ENCODE data around the gene CROCC2. TPM values are rescaled to one million over a fixed set of nuclear protein-coding genes. Genes with fewer than 3 reads are reported as not detected.
A peak's percentile ranks its signal among the peaks of the same experiment; 100 is the strongest.

The CROCC2 gene
- total RNA-seq, 1 donor from 2014 or later: 2.9 TPM

DNA sequence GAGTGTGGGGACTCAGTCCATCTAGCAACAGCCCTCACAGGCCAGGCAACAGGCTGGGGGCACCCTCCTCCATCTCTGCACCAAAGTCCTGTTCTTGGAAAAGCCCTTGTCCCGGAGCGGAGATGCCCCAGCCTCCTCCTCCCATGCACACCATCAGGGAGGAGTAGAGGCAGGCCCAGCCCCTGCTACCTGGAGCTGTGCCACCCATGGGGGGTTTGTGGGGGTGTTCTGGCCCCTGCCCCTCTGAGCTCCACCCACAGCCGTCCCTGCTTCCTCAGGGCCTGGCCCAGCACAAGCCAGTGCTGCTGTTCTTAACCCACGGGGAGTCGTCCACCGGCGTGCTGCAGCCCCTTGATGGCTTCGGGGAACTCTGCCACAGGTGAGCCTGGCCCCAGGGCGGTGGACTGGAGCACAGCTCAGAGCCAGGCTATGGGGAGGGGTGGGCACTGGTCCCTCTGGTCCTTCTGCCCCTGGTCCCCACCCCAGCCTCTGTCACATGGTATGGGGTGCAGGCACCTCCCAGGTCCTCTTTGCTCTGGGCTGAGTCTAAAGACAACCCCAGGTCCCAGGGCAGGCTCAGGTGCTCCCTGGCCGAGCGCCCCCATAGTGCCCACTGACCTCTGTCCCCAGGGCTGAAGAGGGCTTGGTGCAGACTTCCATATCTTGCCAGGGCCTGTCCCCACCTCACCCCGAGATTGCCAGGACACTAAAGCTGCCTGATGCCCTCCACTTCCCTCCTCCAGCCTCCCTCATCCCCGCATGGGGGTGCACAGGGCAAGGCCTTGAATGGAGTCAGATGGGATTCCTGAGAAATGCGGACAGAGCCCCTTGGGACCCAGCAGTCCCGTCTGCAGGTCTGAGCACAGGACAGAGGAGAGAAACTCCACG, 34.8 kb upstream of the CROCC2 start:
- Histone ChIP-seq H3K4me1 (no peaks in the 10 kb centered on the region), H3K4me3 (no peak overlapping the region), H3K27ac (no peak overlapping the region), H3K27me3 (no peaks in the 10 kb centered on the region), H3K9me3 (no peaks in the 10 kb centered on the region), H3K36me3 (no peaks in the 10 kb centered on the region)
- TF ChIP-seq, protein P1, sequence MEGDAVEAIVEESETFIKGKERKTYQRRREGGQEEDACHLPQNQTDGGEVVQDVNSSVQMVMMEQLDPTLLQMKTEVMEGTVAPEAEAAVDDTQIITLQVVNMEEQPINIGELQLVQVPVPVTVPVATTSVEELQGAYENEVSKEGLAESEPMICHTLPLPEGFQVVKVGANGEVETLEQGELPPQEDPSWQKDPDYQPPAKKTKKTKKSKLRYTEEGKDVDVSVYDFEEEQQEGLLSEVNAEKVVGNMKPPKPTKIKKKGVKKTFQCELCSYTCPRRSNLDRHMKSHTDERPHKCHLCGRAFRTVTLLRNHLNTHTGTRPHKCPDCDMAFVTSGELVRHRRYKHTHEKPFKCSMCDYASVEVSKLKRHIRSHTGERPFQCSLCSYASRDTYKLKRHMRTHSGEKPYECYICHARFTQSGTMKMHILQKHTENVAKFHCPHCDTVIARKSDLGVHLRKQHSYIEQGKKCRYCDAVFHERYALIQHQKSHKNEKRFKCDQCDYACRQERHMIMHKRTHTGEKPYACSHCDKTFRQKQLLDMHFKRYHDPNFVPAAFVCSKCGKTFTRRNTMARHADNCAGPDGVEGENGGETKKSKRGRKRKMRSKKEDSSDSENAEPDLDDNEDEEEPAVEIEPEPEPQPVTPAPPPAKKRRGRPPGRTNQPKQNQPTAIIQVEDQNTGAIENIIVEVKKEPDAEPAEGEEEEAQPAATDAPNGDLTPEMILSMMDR (IDR thresholded peaks at IDR 0.05): no peak
- DNase-seq (ENCODE audit: low spot score in 2 of 2): peak in 1 of 2 donors; percentile 1
- intact Hi-C loops (cut with DNase I): no loop called here

DNA sequence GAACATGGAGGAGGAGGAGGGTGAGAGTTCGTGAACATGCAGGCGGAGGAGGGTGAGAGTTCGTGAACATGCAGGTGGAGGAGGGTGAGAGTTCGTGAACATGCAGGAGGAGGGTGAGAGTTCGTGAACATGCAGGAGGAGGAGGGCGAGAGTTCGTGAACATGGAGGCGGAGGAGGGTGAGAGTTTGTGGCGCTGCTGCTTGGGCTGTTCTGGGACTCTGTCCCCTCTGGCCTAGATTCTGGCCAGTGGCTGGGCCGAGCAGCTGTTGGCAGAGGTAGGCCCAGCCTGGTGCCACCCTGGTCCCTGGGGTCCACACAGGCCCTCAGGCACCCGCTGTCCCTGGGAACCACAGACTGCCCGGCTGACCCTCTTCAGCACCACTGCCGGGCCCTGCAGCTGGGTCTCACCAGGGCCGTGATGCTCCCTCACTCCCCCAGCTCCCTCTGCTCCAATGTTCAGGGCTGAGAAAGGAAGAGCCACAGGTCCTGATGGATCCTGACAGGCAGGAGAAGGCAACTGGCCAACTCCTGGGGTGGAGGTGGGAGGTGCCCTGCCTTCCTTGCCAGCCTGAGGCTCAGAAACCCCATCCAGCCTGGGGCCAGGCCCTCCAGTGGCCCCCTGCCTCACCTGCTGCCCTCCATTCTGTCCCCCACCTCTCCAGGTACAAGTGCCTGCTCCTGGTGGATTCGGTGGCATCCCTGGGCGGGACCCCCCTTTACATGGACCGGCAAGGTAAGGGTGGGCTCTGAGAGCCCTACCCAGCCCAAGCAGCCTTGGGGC, 33.6 kb upstream of the CROCC2 start:
- Histone ChIP-seq H3K4me3 (no peak overlapping the region), H3K9me3 (no peaks in the 10 kb centered on the region), H3K27me3 (no peaks in the 10 kb centered on the region), H3K4me1 (no peaks in the 10 kb centered on the region), H3K36me3 (no peaks in the 10 kb centered on the region), H3K27ac (no peak overlapping the region)
- DNase-seq (ENCODE audit: low spot score in 2 of 2): no peak
- TF ChIP-seq, protein P1 (IDR thresholded peaks at IDR 0.05): no peak
- intact Hi-C loops (cut with DNase I): no loop called here

DNA sequence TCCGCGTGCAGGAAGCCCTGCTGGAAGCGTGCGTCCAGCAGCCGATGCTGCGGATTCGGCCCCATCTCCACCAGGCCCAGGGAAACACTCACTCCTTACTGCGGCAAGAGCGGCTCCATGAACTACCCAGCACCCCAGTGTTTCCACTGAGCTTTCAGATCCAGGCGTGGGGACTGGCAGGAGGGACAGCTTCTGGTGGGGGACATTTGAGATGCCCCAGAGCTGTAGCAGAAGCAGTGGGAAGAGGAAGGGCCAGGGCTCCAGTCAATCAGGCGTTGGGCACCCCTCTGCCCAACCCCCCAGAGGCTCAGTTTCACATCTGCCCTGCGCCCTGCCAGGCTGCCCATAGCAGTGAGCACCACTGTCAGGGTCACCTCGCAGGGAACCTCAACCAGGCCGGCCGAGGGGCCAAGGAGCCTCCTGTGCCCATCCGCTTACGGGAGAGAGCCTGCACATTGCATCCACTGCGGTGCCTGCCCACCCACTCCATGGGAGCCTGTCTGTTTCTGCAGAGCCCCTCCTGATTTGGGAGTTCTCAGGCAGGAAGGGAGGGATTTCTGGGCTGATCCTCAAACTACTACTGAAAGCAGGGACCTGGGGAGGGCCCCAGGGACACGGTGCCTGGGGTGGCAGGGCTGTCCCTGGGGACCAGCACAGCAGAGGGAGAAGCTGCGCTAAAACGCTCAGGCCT, 32.9 kb upstream of the CROCC2 start:
- Histone ChIP-seq H3K4me3 (no peak overlapping the region), H3K36me3 (no peaks in the 10 kb centered on the region), H3K27ac (no peak overlapping the region), H3K4me1 (no peaks in the 10 kb centered on the region), H3K27me3 (no peaks in the 10 kb centered on the region), H3K9me3 (no peaks in the 10 kb centered on the region)
- intact Hi-C loops (cut with DNase I): no loop called here
- TF ChIP-seq, protein P1 (IDR thresholded peaks at IDR 0.05): no peak
- no peak for DNase-seq (ENCODE audit: low spot score in 2 of 2)

DNA sequence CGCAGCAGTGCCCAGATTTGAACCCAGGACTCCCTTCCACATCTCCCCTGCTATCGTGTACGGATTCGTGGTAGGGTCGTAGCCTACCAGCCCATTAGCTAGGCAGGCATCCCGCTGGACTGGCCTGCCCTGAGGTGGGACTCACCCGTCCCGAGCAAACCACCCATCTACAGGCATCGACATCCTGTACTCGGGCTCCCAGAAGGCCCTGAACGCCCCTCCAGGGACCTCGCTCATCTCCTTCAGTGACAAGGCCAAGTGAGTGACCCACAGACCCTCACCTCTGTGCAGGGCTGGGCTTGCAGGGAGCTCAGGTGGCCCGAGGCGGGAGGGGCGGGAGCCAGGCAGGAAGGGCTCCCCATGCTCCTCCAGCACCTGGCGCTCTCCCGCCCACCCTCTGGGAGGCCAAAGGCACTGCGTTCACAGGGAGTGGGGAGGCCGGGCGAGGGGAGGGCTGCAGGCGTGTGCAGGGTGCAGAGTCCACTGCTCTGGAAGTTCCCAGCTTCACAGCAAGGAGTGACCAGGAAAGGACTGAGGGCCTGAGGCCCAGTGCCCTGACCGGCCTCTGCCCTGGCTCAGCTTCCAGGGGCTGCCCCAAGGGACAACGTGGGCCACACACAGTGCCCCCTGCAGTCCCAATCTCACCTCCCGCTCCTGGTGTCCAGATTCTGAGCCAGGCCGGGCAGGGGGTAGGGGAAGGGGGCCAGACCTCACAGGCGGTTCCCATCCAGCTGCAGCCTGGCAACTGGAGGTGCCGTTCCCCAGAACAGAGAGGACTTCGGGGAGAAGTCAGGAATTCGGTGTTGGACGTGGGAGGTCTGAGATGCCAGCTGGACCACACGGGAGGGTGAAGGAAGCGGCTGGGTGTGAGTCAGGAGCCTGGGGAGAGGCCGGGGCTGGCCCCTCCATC, 32.1 kb upstream of the CROCC2 start:
- Histone ChIP-seq H3K4me1 (no peaks in the 10 kb centered on the region), H3K4me3 (no peak overlapping the region), H3K27me3 (no peaks in the 10 kb centered on the region), H3K36me3 (no peaks in the 10 kb centered on the region), H3K9me3 (no peaks in the 10 kb centered on the region), H3K27ac (no peak overlapping the region)
- TF ChIP-seq, protein P1 (IDR thresholded peaks at IDR 0.05): no peak
- DNase-seq (ENCODE audit: low spot score in 2 of 2): no peak
- intact Hi-C loops (cut with DNase I): no loop called here

DNA sequence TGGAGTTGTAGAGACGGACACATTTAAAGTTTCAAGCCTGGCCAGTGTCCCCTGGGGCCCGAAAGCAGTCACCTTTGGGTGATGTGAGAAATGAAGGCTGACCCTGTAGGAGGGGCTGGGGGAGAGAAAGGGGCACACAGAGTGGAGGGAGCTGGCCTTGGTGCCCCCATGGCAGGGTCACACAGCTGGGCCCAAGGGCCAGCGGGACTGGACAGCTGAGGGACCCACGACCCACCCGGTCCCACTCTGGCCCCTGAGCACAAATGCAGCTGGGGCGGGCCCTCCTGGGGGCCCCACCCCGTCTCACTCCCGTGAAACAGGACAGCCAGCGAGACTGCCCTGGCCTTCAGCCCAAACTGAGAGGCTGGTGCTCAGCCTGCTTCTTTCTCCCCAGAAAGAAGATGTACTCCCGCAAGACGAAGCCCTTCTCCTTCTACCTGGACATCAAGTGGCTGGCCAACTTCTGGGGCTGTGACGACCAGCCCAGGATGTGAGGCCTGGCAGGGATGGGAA, 31.4 kb upstream of the CROCC2 start:
- Histone ChIP-seq H3K4me1 (no peaks in the 10 kb centered on the region), H3K27ac (no peak overlapping the region), H3K27me3 (no peaks in the 10 kb centered on the region), H3K9me3 (no peaks in the 10 kb centered on the region), H3K36me3 (no peaks in the 10 kb centered on the region), H3K4me3 (no peak overlapping the region)
- no peak for DNase-seq (ENCODE audit: low spot score in 2 of 2)
- intact Hi-C loops (cut with DNase I): no loop called here
- TF ChIP-seq, protein P1 (IDR thresholded peaks at IDR 0.05): no peak

Measured in ascending aorta (tissue), 2 donors.